HG03135 (cell line): ENCODE data around the gene BMPER.

Source experiments
- ATAC-seq: cut with Tn5 transposase; IDR thresholded peaks from one replicate; pipeline ENCODE4 v1.9.1; 2021; ENCODE audit warnings: mild to moderate bottlenecking, moderate library complexity; ENCODE audit not compliant: unreplicated experiment

BMPER gene

GRCh38 chr7:34059136-34059828 lies 153.9 kb downstream of the BMPER start:
- no peak for ATAC-seq

GRCh38 chr7:34060196-34060947 lies 155.0 kb downstream of the BMPER start:
- no peak for ATAC-seq

- ATAC-seq: no peak
Observed at GRCh38 chr7:34061149-34061548, 155.8 kb downstream of the BMPER start.

GRCh38 chr7:34062341-34062740 lies 157.0 kb downstream of the BMPER start:
- no peak for ATAC-seq

GRCh38 chr7:34062826-34063225 lies 157.5 kb downstream of the BMPER start:
- ATAC-seq: no peak

GRCh38 chr7:34064519-34065158 lies 159.3 kb downstream of the BMPER start:
- ATAC-seq: no peak

GRCh38 chr7:34066411-34066810 lies 161.1 kb downstream of the BMPER start:
- no peak for ATAC-seq

- ATAC-seq: no peak
Observed at GRCh38 chr7:34067005-34067778, 161.9 kb downstream of the BMPER start.

- no peak for ATAC-seq
Observed at GRCh38 chr7:34069676-34070075, 164.3 kb downstream of the BMPER start.

GRCh38 chr7:34070511-34071323 lies 165.4 kb downstream of the BMPER start:
- no peak for ATAC-seq

- no peak for ATAC-seq
Observed at GRCh38 chr7:34073676-34074075, 168.3 kb downstream of the BMPER start.

- ATAC-seq: no peak
Observed at GRCh38 chr7:34074421-34074820, 169.1 kb downstream of the BMPER start.

GRCh38 chr7:34075523-34076370 lies 170.4 kb downstream of the BMPER start:
- ATAC-seq: no peak

GRCh38 chr7:34077168-34077567 lies 171.8 kb downstream of the BMPER start:
- ATAC-seq: no peak

GRCh38 chr7:34078864-34079263 lies 173.5 kb downstream of the BMPER start:
- no peak for ATAC-seq

GRCh38 chr7:34080513-34080912 lies 175.2 kb downstream of the BMPER start:
- ATAC-seq: no peak

GRCh38 chr7:34081935-34082334 lies 176.6 kb downstream of the BMPER start:
- no peak for ATAC-seq

GRCh38 chr7:34083440-34083839 lies 178.1 kb downstream of the BMPER start:
- no peak for ATAC-seq

- no peak for ATAC-seq
Observed at GRCh38 chr7:34084651-34085050, 179.3 kb downstream of the BMPER start.
